Left lobe of liver (tissue), 2 donors: ENCODE data around the gene GNG7. TPM values are rescaled to one million over a fixed set of nuclear protein-coding genes. Genes with fewer than 3 reads are reported as not detected.
"Not testable (repeated sequence)": the region's sequence is repeated elsewhere in the genome, so short reads cannot be mapped to it uniquely, and the experiment has no call there.

Experiments used
- ATAC-seq: fragments of 200-7000 bp; cut with Tn5 transposase; one replicate; pipeline ENCODE4 v1.9.1; 2020; ENCODE audit warnings: mild to moderate bottlenecking, moderate library complexity
- DNase-seq: peaks from one replicate; pipeline ENCODE4 v3.0.0-alpha.2; 2020; ENCODE audit warnings: low spot score
- total RNA-seq: library from RNA; stranded (reverse); gene quantifications from one replicate; pipeline ENCODE4 v1.2.1, GENCODE V29; 2021
- donor health status: DM: no; HTN: no; CAD: no; lungs with moderate emphysema.
- donor health status: DM: no; HTN: yes; CAD: no.

GNG7 gene
- total RNA-seq, 1 donor from 2014 or later, result 4.0 TPM

DNA sequence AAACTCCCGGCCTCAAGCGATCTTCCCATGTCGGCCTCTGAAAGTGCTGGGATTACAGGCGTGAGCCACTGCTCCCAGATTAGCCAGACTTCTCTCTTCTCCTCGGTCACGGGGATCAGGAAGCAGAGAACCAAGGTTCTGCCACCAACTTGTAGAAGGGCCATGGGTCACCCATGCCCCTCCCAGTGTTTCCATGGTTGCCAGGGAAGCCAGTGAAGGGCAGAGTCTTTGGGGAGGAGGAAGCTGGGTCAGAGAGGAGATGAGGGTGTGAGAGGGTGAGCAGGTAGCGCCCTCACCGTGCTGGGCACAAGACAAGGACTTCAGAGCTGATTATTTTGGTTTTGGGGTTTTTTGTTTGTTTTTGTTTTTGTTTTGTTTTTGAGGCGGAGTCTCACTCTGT, 77.1 kb downstream of the GNG7 start:
- DNase-seq, result peak; percentile 71
- ATAC-seq, result peak; percentile 32

DNA sequence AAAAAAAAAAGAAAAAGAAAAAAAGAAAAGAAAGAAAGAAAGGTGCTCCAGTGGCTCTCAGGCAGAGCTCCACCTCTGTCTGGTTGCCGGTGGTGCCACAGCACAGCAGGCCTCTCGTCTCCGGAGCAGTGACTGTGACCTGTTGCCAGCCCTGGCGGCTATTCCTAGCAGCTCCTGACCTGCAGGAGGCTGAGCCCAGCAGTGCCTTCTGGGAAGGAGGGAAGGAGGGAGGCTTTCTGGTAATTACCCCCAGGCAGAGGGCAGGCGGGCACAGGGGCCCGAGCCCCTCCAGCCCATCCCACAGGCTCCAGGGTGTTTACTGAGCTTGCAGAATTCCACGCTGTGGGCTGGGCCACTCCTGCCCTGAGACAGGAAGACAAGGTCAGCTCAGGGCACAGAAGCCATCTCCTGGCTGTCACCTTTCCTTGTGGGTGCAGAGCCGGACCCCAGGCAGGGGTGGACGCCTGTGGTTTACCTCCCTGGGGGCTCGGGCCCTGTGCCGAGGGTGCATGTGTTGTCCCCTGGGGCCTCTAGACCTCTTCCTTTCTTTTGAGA, 77.9 kb downstream of the GNG7 start:
- peak; percentile 82 for DNase-seq
- peak; percentile 77 for ATAC-seq

GRCh38 chr19:2623798-2624197, 78.7 kb downstream of the GNG7 start:
- DNase-seq (no peak), ATAC-seq (no peak)

- not testable (repeated sequence) for DNase-seq, ATAC-seq
Measured at GRCh38 chr19:2622371-2622961, 80.0 kb downstream of the GNG7 start.

DNA sequence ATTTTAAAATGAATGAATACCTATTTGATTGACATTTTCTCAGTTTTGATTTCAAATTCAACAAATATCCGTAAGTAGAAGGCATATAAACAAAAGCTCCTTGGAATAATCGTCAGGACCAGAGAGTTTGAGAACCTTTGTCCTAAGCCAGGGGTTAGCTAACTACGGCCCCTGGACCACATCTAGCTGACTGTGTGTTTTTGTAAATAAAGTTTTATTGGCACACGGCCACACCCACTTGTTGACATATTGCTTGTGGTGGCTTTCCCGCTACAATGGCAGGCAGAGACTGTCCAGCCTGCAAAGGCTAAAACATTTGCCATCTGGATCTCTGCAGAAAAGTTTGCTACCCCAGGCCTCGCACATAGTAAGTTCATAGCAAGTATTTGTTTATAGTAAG, 83.4 kb downstream of the GNG7 start:
- DNase-seq (no peak), ATAC-seq (no peak)

DNA sequence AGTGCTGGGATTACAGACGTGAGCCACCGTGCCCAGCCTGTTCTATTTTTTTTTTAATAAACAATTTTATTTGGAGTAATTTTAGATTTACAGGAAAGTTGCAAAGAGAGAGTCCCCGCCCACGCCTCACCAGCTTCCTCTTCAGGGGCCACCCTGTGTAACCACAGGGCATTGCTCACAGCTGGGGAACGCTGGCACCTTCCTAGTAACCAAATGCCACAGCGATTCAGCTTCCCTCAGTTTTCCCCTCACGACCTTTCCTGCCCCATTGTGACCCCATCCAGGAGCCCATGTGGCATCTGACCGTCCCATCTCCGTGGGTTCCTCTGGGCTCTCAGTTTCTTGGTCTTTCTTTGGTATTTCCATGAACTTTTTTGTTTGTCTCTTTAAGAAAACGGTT, 83.9 kb downstream of the GNG7 start:
- ATAC-seq, result no peak

DNA sequence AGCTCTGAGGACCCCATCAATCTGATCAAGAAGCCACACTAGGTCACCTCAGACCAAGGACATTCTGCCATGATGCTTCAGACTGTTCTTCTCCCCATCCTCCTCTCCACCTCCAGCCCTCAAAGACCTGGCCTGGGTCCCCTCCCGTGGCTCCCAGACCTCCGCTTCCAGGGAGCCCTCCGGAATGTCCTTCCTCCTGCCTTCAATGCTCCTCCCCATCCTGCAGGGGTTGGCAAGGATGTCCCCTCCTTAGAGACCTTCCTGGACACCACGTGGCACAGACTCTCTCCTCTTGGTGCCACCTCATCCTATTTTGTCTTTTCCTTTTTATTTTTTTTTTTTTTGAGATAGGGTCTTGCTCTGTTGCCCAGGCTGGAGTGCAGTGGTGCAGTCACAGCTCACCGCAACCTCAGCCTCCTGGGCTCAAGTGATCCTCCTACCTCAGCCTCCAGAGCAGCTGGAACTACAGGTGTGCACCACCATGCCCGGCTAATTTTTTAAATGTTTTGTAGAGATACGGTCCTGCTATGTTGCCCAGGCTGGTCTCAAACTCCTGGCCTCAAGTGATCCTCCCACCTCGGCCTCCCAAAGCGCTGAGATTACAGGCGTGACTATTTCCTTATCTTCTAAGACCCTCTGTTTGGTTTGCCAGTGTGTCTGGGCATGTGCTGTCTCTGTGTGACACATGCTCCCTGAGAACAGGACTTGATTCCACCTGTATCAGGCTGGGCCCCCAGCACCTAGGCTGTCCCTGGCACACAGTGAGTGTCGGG, 84.9 kb downstream of the GNG7 start:
- DNase-seq (no peak), ATAC-seq (no peak)

More for the DNA sequence above, 83.9 kb downstream of the GNG7 start:
- DNase-seq, result peak; percentile 55

DNA sequence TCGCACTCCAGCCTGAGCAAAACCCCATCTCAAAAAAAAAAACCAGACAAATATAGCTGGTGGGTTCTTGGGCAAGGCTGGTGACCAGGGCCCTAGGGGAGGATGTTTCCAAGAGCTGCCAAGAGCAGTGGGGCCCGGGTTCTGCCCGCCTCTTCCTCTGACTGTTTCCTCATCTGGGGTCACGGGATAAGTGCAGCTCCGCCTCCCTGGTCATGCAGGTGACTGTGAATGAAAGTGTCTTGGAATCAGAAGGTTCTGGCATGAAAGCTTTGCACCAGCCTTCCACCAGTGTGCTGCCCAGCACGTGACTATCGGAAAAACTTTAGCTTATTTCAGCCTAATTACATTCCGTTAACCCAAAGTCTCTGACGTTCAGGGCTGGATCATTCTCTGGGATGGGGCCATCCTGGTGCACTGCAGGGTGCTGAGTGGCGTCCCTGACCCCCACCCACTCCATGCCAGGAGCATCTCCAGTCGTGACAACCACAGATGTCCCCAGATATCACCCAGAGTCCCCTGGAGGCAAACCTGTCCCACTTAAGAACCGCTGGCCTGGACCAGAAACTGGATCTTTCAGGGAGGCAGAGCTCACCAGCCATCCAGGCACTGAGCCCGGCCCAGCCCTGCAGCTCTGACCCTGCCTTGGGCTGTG, 85.6 kb downstream of the GNG7 start:
- peak; percentile 83 for ATAC-seq
- DNase-seq, result peak; percentile 81

GRCh38 chr19:2615782-2616181, 86.7 kb downstream of the GNG7 start:
- DNase-seq (no peak), ATAC-seq (no peak)

DNA sequence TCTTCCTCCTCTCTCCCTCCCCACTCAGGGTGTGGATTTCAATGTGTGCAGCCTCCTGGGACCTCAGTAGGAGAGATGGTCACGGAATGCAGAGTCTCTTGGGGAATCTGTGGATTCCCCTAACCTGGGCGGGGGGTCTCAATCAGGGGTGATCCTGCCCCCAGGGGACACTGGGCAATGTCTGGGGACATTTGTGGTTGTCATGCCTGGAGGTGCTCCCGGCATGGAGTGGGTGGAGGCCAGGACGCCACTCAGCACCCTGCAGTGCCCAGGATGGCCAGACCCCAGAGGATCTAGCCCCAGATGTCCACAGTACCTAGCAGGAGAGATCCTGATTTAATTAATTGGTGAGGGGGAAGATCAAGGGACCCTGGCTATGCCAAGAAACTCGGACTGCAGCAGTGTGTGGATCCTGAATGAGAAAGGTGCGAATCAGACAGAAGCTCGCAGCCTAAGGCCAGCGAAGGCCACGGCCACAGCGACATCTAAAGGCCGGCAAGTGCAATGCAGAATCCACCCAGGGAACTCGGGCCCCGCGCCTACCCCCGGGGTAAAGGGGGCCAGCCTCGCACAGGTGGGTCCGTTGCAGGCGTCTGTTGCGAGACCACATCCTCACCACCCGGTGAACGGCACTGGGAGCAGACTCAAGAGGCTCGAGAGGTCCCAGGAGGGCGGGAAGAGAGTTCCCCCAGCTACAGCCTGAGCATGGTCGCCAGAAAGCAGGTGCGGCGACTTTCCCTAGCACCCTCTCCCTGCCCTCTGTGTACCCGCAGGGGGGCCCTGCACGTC, 88.8 kb downstream of the GNG7 start:
- peak; percentile 55 for DNase-seq
- peak; percentile 59 for ATAC-seq

GRCh38 chr19:2612619-2613249, 89.8 kb downstream of the GNG7 start:
- DNase-seq (no peak), ATAC-seq (no peak)

DNA sequence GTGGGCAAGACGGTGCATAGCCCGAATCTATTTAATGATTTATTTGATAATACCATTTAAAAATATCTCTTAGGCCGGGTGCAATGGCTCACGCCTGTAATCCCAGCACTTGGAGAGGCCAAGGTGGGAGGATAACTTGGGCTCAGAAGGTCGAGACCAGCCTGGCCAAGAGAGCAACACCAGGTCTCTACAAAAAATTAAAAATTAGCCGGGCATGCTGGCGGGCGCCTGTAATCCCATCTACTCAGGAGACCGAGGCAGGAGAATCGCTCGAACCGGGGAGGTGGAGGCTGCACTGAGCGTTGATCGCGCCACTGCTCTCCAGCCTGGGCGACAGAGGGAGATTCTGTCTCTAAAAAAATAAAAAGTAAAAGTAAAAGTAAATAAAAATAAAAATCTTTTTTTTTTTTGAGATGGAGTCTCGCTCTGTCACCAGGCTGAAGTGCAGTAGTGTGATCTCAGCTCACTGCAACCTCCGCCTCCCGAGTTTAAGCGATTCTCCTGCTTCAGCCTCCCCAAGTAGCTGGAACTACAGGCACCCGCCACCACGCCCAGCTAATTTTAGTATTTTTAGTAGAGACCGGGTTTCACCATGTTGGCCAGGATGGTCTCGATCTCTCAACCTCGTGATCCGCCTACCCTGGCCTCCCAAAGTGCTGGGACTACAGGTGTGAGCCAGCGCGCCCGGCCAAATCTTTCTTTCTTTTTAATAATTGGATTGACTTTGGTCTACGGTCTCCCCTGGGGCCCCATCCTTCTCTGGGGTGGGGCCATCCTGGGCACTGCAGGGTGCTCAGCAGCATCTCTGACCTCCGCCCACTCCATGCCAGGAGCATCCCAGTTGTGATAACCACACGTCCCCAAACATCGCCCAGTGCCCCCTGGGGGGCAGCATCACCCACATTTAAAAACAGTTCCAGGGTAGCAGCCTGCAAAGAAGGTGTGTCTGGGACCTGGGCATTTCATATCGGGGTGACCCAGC, 90.7 kb downstream of the GNG7 start:
- DNase-seq (no peak), ATAC-seq (no peak)

DNA sequence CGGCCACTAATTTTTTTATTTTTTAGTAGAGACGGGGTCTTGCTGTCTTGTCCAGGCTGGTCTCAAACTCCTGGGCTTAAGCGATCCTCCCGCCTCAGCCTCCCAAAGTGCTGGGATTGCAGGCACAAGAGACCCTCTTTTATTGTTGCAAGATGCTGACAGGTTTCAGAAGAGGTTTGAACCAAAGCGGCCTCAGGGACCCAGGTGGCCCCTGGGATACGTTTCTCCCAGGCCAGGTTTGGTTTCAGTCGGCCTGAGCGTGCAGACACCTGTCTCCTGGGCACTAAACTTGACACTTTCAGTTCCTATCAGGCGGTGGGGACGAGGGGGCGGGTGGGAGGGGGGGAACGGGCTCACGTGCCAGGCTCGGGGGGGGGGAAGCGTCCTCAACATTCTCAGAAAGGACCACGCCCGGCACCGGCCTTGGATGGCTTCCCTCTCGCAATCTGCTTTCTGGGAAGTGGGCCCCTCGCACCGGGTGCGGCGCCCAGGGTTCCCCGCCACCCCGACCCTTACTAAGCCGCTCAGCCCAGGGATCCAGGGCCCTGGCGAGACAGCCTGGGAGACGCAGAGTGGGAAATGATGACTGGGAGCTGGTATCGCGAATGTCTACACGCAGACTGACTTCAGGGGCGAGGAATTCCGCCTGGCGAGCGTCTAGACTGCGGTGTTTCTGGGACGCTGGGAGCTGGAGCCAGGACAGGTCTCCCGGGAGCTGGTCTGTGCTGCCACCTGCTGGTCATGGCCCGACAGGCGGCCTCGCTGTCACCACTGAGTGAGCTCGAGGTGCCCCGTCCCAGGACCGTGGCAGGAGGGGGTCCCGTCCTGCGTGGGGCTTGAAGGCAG, 91.6 kb downstream of the GNG7 start:
- peak; percentile 96 for ATAC-seq
- peak; percentile 93 for DNase-seq

DNA sequence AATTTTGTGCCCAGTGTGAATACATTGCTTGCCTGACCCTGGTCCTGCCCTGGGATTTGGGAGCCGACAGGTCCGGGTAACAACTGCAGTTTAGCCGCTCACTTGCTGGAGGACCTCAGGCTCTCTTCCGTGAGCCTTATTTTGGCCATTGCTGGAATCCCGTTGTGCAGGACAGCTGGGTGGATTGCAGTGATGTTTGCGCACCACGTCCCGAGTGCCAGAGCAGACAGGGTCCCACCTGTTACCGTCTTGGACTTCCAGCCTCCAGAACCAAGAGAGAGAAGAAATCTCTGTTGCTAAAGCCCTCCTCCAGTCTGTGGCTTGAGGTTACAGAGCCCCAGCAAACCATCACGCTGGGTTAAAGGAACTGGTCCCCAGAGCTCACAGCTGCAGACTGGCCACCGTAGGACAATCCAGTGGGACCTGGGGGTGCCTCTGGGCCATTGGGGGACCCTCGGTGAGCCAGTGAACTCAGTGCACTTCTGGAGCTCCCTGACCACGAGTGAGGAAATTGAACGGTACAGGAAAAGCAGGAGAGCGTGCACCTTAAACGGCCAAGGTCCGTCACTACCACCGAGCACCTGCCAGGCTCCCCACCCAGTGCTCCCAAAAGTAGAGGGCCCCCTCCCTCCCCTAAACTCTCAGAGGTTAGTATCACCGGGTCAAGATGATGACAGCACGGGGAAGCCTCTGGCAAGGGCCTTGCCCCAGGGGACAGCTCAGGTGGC, 92.9 kb downstream of the GNG7 start:
- DNase-seq (no peak), ATAC-seq (no peak)

DNA sequence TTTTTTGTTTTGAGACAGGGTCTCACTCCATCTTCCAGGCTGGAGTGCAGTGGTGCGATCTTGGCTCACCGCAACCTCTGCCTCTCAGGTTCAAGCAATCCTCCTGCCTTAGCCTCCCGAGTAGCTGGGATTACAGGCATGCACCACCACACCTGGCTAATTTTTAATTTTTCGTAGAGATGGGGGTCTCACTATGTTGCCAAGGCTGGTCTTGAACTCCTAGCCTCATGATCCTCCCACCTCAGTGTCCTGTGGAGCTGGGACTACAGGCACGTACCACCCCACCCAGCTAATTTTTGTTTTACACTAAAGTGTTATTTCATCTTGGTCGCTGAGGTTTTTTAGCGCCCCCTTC, 93.5 kb downstream of the GNG7 start:
- not testable (repeated sequence) for ATAC-seq, DNase-seq

DNA sequence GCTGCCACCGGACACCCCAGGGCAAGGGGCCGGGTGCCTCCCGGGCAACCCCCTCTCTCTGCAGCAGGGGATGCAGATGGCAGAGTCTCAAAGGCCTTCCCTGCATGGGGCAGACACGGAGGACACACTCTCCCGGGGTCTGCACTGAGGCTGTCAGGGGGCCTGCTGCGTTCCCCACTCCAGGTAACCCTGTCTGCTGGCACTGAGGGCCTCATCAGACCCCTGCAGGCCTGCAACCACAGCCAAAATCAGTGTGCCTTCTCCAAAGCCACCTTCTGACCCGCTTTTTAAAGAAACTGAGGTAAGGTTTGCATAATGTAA, 93.9 kb downstream of the GNG7 start:
- ATAC-seq (no peak), DNase-seq (no peak)

GRCh38 chr19:2607712-2608601, 94.5 kb downstream of the GNG7 start:
- no peak for ATAC-seq
- DNase-seq, result no peak
